NCI-H1694 (cell line): ENCODE measurements around the gene NMRK2.
"Not testable (repeated sequence)": the region's sequence is repeated elsewhere in the genome, so short reads cannot be mapped to it uniquely, and the experiment has no call there.

ENCODE experiments used
- DNase-seq: peaks from one replicate; lab custom pipeline; 2025; lab: John Stamatoyannopoulos, UW

Gene NMRK2

DNA sequence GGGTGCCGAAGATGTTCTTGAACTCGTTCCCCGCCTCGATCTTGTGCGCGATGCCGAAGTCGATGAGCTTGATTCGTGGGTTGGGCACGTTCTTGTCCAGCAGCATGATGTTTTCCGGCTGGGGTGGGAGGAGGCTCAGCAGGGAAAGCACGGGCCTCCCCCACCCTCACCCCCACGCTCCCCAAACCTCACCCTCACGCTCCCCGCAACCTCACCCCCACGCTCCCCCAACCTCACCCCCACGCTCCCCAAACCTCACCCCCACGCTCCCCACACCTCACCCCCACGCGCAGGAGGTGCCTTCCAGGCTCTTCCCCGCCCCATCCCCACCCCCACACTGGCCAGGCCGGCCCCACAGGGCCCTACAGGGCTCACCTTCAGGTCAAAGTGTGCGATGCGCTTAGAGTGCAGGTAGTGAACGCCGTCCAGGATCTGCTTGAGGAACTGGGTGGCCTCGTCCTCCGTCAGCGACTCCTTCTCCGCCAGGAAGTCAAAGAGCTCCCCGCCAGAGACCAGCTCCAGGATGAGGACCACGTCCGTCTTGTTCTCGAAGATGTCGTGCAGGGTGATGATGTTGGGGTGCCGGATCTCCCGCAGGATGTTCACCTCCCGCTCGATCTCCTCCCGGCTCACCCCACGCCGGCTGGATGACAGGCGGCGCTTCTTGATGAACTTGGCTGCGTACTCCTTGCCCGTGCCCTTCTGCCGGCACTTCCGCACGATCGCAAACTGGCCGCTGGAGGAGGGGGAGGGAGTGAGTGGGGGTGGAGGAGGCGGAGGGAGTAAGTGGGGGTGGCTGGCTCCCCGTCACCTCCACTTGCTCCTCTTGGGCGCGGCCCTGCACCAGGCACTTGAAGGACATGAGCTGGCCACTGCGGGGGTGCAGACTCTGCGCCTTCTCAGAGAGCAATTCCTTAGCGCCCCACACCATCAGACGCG is 31.7 kb downstream of the NMRK2 start:
- DNase-seq: no peak

GRCh38 chr19:3966051-3967017 is 33.5 kb downstream of the NMRK2 start:
- no peak for DNase-seq

DNA sequence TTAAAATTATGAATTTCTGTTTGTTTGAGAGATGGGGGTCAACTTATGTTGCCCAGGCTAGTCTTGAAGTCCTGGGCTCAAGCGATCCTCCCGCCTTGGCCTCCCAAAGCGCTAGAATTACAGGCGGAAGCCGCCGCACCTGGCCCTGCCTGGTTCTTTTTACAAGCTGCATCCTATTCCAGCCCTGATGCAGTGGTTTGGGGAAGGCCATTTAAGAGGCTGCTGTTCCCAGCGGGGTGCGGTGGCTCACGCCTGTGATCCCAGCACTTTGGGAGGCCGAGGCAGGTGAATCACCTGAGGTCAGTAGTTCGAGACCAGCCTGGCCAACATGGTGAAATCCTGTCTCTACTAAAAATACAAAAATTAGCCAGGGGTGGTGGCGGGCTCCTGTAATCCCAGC is 35.1 kb downstream of the NMRK2 start:
- DNase-seq: not testable (repeated sequence)

DNA sequence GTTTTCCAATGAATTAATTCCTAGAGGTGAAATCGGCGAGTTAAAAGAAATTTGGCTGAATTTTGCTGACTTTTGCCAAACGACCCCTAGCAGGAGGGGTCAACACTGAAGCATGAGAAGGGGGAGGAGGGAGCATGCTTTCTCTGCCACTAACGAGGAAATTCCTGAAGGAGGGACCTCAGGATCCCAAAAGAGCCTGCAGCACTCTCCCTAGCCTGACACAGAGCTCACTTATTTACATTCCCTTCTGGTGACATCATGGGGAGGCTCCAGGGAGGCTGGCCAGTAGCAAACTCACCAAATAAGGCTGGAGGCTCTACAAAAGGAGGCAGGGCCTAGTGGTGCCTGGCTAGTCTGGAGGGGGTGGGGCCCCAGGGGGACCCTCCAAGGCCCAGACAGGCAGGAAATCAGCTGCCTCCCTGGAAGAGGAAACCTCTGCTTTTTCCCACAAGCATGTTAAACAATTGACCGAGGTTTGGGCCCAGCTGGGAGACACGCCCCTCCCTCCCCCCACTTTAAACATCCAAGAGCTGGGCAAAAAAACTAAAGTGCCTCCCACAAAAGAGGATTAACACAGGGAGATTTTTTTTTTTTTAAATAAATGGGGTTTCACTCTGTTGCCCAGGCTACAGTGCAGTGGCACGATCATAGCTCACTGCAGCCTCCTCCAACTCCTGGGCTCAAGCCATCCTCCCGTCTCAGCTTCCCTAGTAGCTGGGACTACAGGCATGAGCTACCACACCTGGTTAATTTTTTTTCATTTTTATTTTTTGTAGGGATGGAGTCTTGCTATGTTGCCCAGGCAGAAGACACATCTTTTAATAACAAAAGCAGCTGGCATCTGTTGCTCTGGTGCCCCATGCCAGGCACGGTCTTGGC is 35.9 kb downstream of the NMRK2 start:
- peak; percentile 4 for DNase-seq

GRCh38 chr19:3969435-3970312 is 36.8 kb downstream of the NMRK2 start:
- no peak for DNase-seq

GRCh38 chr19:3970313-3970807 is 37.5 kb downstream of the NMRK2 start:
- DNase-seq: no peak

DNA sequence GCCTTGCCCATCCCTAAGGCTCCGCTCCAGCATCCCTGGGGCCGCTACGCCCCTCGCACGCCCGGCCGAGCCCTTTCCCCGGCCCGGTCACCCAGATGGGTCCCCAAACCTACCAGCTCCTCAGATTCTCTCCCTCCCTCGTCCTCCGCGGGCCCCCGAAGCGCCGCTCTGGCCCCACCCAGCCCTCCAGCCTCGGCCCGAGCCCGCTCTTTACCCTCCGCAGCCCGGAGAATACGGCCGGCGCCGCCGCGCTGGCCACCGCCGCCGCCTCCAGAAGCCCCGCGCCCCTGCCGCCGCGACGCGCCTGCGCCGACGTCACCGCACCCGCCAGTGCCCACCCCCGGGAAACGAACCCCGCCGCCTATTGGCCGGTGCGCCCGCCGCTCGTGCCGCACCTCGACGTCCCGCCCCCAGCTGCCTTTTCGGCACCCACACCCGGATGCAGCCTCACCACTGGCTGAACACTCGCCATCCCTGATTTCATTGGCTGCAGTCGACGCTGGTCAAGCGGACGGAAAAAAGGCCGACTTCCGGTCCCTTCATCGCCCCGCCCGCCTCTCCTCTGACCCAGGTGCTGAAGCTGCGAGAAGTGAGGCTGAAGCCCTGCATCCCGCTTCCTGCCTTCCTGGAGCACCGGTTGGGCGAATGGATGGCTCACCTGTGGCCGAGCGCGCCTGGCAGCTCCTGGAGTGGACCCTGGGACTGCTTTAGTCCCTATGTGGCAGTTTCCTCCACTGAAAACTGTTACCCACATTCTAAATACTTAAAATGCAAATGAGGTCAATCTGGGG is 38.1 kb downstream of the NMRK2 start, which contains the start of gene DAPK3:
Gene DAPK3, minus strand, starts transcription at position 292 of the 791 bp plus-strand sequence. CDS start 1,364 bp downstream, outside the sequence.
- DNase-seq: peak; percentile 71

DNA sequence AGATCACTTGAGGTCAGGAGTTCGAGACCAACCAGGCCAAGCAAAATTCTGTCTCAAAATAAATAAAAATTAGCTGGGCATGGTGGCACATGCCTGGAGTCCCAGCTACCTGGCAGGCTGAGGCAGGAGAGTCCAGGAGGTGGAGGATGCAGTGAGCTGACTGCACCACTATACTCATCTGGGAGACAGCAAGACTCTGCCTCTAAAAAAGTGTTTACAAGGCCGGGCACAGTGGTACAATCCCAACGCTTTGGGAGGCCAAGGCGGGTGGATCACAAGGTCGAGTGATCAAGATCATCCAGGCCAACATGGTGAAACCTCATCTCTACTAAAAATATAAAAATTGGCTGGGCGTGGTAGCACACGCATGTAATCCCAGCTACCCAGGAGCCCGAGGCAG is 42.3 kb downstream of the NMRK2 start:
- DNase-seq: no peak

DNA sequence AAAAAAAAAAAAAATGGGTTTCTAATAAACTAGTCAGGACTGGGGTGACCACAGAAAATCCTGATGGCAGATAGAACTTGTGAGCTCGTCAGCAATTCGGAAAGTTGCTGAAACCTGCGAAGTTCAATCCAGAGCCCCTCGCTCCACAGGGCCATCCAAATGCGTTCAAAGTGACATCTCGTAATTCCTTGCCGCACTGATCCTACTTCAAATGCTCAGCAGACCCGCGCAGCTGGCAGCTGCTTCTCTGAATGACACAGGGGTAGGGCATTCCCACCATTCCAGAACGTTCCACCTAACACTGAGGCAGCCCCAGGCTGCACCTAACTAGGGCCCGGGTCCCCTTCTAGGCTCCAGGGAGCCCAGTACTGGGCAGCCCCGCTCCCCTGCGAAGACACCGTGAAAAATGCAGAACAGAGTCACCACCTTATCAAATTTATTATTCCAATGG is 42.8 kb downstream of the NMRK2 start:
- no peak for DNase-seq

GRCh38 chr19:3976495-3977241 is 43.8 kb downstream of the NMRK2 start:
- no peak for DNase-seq

DNA sequence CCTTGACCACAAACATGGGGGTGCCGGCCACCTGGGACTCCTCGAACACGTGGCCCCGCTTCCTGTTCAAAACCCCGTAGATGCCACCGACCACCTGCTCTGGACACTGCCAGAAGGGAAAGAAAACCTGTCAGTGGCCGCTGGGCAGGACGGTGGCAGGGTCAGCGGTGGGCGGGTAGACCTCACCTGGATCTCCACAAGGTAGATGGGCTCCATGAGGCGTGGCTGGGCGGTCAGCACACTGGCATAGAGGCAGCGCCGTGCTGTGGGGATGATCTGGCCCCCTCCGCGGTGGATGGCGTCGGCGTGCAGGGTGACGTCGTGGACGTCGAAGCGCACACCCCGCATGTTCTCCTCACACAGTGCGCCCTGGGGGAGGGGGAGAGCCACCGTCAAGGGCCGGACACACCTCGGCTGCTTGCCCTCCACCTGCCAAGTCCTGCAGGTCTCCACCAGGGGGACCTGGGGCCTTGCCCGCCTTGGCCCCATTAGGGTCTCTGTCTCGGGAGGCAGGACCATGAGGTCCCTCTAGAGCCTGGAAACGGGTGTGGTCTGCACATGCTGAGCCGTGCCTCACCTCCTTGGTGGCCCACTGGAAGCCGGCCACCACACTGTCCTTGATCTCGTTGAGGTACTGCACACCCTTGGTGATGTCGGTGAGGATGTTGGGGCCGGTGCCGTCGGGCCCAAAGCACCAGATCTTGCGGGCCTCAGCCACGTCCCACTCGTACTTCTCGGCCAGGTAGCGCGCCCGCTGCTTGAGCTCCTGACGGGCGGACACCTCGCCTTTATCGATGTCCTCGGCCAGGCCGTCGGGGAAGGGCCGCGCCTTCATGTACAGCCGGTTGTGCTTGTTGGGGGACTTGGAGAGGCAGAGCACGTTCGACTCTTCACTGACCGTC is 44.6 kb downstream of the NMRK2 start:
- no peak for DNase-seq

DNA sequence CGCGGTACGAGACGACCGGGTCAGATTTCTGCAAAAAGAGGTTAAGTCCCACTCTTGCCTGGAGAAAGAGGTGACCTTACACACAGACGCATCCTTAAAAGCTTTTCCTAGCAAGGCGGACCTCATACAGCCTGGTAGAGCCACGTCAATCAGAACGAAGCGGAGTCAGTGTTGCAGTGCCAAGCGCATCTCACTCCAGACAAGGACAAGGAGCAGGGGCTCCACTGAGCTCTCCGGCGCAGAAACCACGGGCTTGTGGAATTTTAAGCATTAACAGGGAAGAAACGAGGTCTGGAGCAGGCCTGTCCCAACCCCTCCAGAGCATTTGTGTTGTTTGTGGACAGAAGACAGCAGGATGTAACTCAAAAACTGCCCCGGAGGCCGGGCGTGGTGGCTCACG is 45.3 kb downstream of the NMRK2 start:
- no peak for DNase-seq

DNA sequence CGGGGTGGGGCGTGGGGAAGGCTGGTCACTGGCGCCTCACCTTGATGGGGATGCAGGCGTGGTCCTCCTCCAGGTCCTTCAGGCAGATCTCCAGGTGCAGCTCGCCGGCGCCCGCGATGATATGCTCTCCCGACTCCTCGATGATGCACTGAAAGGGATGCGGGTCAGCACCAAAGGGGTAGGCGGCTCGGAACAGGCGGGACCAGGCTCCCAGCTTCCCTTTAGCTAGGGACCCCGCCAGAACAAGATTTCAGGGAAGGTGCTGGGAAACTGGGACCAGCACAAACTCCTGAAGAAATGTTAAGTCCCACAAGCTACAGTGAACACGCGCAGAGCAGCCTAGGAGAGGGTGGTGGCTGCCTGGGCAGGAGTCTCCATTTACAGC is 46.4 kb downstream of the NMRK2 start:
- no peak for DNase-seq

- no peak for DNase-seq
Measured at GRCh38 chr19:3979674-3980352, 46.9 kb downstream of the NMRK2 start.

GRCh38 chr19:3980353-3981251 is 47.7 kb downstream of the NMRK2 start:
- DNase-seq: no peak

- DNase-seq: no peak
Measured at GRCh38 chr19:3981373-3981735, 48.5 kb downstream of the NMRK2 start.
